DND-41 (cell line): ENCODE measurements around the gene PNPT1.
"Not testable (repeated sequence)": the region's sequence is repeated elsewhere in the genome, so short reads cannot be mapped to it uniquely, and the experiment has no call there.

ENCODE experiments used
- EZH2 ChIP-seq: IDR thresholded peaks from 3 replicates; pipeline ENCODE4 v1.6.1; 2012; ENCODE audit warnings: borderline replicate concordance, low read depth, mild to moderate bottlenecking, moderate library complexity, low read length, inconsistent platforms; ENCODE audit not compliant: severe bottlenecking
- TF ChIP-seq, protein P1 (sequence below): IDR thresholded peaks from 2 replicates; pipeline ENCODE4 v1.5.1; 2012; ENCODE audit warnings: borderline replicate concordance, low read length, moderate library complexity, mild to moderate bottlenecking; ENCODE audit not compliant: poor library complexity, severe bottlenecking; ENCODE audit errors: extremely low read depth

GRCh38 chr2:55736019-55736536 lies 42.4 kb upstream of the PNPT1 start:
- TF ChIP-seq EZH2: not testable (repeated sequence)
- TF ChIP-seq, protein P1, sequence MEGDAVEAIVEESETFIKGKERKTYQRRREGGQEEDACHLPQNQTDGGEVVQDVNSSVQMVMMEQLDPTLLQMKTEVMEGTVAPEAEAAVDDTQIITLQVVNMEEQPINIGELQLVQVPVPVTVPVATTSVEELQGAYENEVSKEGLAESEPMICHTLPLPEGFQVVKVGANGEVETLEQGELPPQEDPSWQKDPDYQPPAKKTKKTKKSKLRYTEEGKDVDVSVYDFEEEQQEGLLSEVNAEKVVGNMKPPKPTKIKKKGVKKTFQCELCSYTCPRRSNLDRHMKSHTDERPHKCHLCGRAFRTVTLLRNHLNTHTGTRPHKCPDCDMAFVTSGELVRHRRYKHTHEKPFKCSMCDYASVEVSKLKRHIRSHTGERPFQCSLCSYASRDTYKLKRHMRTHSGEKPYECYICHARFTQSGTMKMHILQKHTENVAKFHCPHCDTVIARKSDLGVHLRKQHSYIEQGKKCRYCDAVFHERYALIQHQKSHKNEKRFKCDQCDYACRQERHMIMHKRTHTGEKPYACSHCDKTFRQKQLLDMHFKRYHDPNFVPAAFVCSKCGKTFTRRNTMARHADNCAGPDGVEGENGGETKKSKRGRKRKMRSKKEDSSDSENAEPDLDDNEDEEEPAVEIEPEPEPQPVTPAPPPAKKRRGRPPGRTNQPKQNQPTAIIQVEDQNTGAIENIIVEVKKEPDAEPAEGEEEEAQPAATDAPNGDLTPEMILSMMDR: not testable (repeated sequence)
